Stomach (tissue), 4 donors: ENCODE data around the gene TUBGCP2.

Experiments
- CTCF ChIP-seq, 7 experiments: fragments of 450-650 bp in 4 of 7; fragments of 200-600 bp in 3 of 7; sonication (generic) in 3 of 7; IDR thresholded peaks; one replicate each; pipeline ENCODE4 v1.5.1; 2016 to 2019; ENCODE audit warnings: antibody characterized with exemption in 7 of 7, control low read depth in 2 of 7, mild to moderate bottlenecking in 1 of 7
- EP300 ChIP-seq: sonication (generic); formaldehyde crosslinking; IDR thresholded peaks from one replicate; pipeline ENCODE4 v1.6.1; 2017; ENCODE audit warnings: antibody characterized with exemption
- POLR2A ChIP-seq, 4 donors: fragments of 450-650 bp; IDR thresholded peaks; one replicate each; pipeline ENCODE4 v1.6.1; 2016; ENCODE audit warnings: antibody characterized with exemption in 4 of 4, control low read depth in 2 of 4, mild to moderate bottlenecking in 1 of 4, moderate library complexity in 1 of 4

GRCh38 chr10:133230387-133231195 lies 78.1 kb downstream of the TUBGCP2 start:
- TF ChIP-seq CTCF (IDR thresholded peaks at IDR 0.05), result no peak
- TF ChIP-seq EP300, result no peak
- TF ChIP-seq POLR2A (IDR thresholded peaks at IDR 0.05), result no peak
